Esophagus muscularis mucosa (tissue), 4 donors: Measurements from ENCODE around the gene FGF12.

Source experiments
- CTCF ChIP-seq, 3 experiments: fragments of 200-600 bp in 2 of 3; fragments of 450-650 bp in 1 of 3; sonication (generic) in 2 of 3; IDR thresholded peaks; one replicate each; pipeline ENCODE4 v1.5.1; 2017 to 2019; ENCODE audit warnings: antibody characterized with exemption in 3 of 3, mild to moderate bottlenecking in 2 of 3, moderate library complexity in 1 of 3
- EP300 ChIP-seq: sonication (generic); formaldehyde crosslinking; IDR thresholded peaks from one replicate; pipeline ENCODE4 v1.6.1; 2017; ENCODE audit warnings: antibody characterized with exemption
- POLR2A ChIP-seq: fragments of 450-650 bp; IDR thresholded peaks from one replicate; pipeline ENCODE4 v1.6.1; 2017; ENCODE audit warnings: antibody characterized with exemption, moderate library complexity, mild to moderate bottlenecking, low read depth

DNA sequence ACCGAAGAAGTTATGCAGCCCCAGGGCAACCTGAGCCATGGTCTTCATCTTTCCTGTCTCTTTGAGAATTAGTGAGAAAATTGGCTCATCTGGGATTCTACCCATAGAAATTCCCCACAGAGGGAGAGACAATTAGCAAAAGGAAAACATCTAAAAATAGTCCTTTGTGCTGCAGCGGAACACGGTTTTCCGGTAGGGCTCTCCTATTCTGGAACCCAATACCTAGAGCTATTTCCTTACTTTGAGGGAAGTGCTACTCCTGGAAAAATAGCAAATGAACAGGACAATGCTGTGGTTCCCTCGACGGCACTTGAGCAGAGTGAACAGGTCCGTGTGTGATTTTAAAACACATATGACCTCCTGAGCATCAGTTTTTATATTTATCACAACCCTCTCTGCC lies 210.5 kb downstream of the FGF12 start:
- TF ChIP-seq CTCF (IDR thresholded peaks at IDR 0.05) (no peak), POLR2A (no peak), EP300 (no peak)
